DND-41 (cell line): Measurements from ENCODE around the gene FOXL1.

Experiments used
- EZH2 ChIP-seq: IDR thresholded peaks from 3 replicates; pipeline ENCODE4 v1.6.1; 2012; ENCODE audit warnings: borderline replicate concordance, low read depth, mild to moderate bottlenecking, moderate library complexity, low read length, inconsistent platforms; ENCODE audit not compliant: severe bottlenecking
- TF ChIP-seq, protein P1 (sequence below): IDR thresholded peaks from 2 replicates; pipeline ENCODE4 v1.5.1; 2012; ENCODE audit warnings: borderline replicate concordance, low read length, moderate library complexity, mild to moderate bottlenecking; ENCODE audit not compliant: poor library complexity, severe bottlenecking; ENCODE audit errors: extremely low read depth

DNA sequence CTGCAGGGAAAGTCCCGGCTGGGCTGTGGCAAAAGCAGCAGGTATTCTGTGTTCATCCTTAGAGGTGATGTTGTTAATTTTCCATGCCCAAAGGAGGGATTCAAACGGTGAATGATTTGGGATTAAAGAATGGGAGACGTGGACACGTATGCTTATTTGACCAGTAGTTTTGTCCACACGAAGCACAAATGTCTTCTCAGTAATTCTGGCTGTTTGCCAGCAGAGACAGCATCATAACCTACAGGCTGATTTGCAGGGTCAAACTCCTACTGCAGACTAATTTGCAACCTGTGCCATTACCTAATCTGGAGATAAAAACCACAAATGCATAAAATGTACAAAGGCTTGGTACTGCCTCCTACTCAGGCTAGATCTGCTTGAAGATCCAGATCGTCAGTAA, 37.5 kb upstream of the FOXL1 start:
- no peak for TF ChIP-seq EZH2
- TF ChIP-seq, protein P1, sequence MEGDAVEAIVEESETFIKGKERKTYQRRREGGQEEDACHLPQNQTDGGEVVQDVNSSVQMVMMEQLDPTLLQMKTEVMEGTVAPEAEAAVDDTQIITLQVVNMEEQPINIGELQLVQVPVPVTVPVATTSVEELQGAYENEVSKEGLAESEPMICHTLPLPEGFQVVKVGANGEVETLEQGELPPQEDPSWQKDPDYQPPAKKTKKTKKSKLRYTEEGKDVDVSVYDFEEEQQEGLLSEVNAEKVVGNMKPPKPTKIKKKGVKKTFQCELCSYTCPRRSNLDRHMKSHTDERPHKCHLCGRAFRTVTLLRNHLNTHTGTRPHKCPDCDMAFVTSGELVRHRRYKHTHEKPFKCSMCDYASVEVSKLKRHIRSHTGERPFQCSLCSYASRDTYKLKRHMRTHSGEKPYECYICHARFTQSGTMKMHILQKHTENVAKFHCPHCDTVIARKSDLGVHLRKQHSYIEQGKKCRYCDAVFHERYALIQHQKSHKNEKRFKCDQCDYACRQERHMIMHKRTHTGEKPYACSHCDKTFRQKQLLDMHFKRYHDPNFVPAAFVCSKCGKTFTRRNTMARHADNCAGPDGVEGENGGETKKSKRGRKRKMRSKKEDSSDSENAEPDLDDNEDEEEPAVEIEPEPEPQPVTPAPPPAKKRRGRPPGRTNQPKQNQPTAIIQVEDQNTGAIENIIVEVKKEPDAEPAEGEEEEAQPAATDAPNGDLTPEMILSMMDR = no peak
